Smooth muscle cell (in vitro differentiated cells): ENCODE data around the gene ADAT2. TPM values are rescaled to one million over a fixed set of nuclear protein-coding genes. Genes with fewer than 3 reads are reported as not detected.

ENCODE experiments used
- DNase-seq: peaks from one replicate; lab custom pipeline; 2025; ENCODE audit not compliant: unreplicated experiment; lab: John Stamatoyannopoulos, UW
- H2AFZ ChIP-seq: fragments of 200-600 bp; sonication (generic); 2 replicates; pipeline ENCODE4 v1.6.0; 2016; ENCODE audit warnings: antibody characterized with exemption, low read depth, mild to moderate bottlenecking
- H3F3A ChIP-seq: fragments of 200-600 bp; sonication (generic); 2 replicates; pipeline ENCODE4 v1.6.0; 2017; ENCODE audit warnings: antibody characterized with exemption, low read depth
- H3K27ac ChIP-seq: fragments of 200-600 bp; sonication (generic); 2 replicates; pipeline ENCODE4 v1.5.1; 2016; ENCODE audit warnings: low read depth, mild to moderate bottlenecking
- H3K27me3 ChIP-seq: fragments of 200-600 bp; sonication (generic); 2 replicates; pipeline ENCODE4 v1.6.1; 2016; ENCODE audit warnings: low read depth, mild to moderate bottlenecking
- H3K36me3 ChIP-seq: fragments of 200-600 bp; sonication (generic); 2 replicates; pipeline ENCODE4 v1.5.1; 2016; ENCODE audit warnings: low read depth
- H3K4me1 ChIP-seq: fragments of 200-600 bp; sonication (generic); 2 replicates; pipeline ENCODE4 v1.5.1; 2016; ENCODE audit warnings: low read depth
- H3K4me2 ChIP-seq: fragments of 200-600 bp; sonication (generic); 2 replicates; pipeline ENCODE4 v1.6.0; 2016; ENCODE audit warnings: mild to moderate bottlenecking
- H3K4me3 ChIP-seq: fragments of 200-600 bp; sonication (generic); 2 replicates; pipeline ENCODE4 v1.5.1; 2016; ENCODE audit warnings: mild to moderate bottlenecking
- H3K79me2 ChIP-seq: fragments of 200-600 bp; sonication (generic); 2 replicates; pipeline ENCODE4 v1.6.0; 2016; ENCODE audit warnings: low read depth, mild to moderate bottlenecking
- H3K9ac ChIP-seq: fragments of 200-600 bp; sonication (generic); 2 replicates; pipeline ENCODE4 v1.6.0; 2016; ENCODE audit warnings: low read depth
- H3K9me3 ChIP-seq: fragments of 200-600 bp; sonication (generic); replicated peaks from 2 replicates; pipeline ENCODE4 v1.5.1; 2016; ENCODE audit warnings: low read depth
- H4K20me1 ChIP-seq: fragments of 200-600 bp; sonication (generic); 2 replicates; pipeline ENCODE4 v1.6.0; 2016; ENCODE audit warnings: low read depth
- CTCF ChIP-seq: fragments of 200-600 bp; sonication (generic); IDR thresholded peaks from 2 replicates; pipeline ENCODE4 v1.5.1; 2017; ENCODE audit warnings: borderline replicate concordance, mild to moderate bottlenecking, antibody characterized with exemption; ENCODE audit not compliant: insufficient read depth, poor library complexity, severe bottlenecking
- WGBS: methylation state at CpG from one replicate; pipeline ENCODE4 v1.1.7; 2016; ENCODE audit warnings: low lambda C conversion rate; 5-methylcytosine and 5-hydroxymethylcytosine counted together
- polyA plus RNA-seq: library from polyadenylated mRNA; unstranded; fragments of >200 nt; fragmentation: Nextera tagmentation; extraction: Ambion mirVana; gene quantifications from 2 replicates; pipeline ENCODE4 v1.2.1, GENCODE V29; 2016
- total RNA-seq: library from RNA; depleted of rRNA; stranded (reverse); fragments of >200 nt; gene quantifications from 2 replicates; pipeline ENCODE4 v1.2.3, GENCODE V29; 2014

The ADAT2 gene
- total and polyA plus RNA-seq, 2 experiments from 2014 or later: 1.5 to 2.3 TPM

DNA sequence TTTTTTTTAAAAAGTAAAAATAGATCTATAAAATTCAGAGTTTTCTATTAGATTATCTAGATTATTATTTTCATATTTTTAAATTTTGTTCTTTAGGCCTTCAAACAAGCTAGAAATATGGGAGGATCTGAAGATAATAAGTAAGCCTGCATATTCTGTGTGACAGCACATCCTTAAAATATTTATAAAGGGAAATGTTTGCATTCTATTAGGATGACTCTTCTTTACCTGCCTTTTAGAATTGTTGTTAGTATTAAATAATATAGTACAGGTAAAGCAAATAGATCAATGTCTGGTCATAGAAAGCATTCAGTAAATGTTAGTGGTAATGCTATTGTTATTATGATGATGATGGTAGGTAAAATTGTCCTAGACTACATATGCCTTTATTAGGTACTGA is 17.5 kb upstream of the ADAT2 start:
- Histone ChIP-seq H3K9me3 (no peaks in the 10 kb centered on the region), H3F3A (no peaks in the 10 kb centered on the region), H3K9ac (no peak overlapping the region), H3K4me3 (no peak overlapping the region), H3K27ac (no peak overlapping the region), H3K36me3 (peaks cover 5% of the 10 kb centered on the region), H3K27me3 (no peaks in the 10 kb centered on the region), H2AFZ (no peak overlapping the region), H3K4me2 (no peak overlapping the region), H3K79me2 (no peaks in the 10 kb centered on the region), H3K4me1 (no peaks in the 10 kb centered on the region), H4K20me1 (no peaks in the 10 kb centered on the region)
- DNase-seq: no peak
- no peak for TF ChIP-seq CTCF

DNA sequence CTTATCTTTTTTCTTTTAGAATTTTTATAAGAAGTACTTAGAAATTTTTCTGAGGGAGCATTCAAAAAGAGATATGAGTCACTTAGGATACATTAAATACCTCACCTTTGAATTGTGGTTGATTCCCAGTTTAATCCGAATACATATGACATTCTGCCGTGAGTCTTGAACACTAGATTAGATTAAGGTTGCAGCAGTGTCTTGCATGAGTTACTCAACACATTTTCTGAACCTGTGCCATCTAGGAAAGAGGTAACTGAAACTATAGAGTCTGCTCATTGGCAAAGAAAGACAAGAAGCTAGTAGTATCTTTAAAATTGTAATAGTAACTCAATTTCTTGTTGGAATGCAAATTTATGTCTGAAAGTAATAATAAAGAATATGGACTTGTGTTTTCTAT is 15.1 kb upstream of the ADAT2 start:
- Histone ChIP-seq H3K4me3 (no peak overlapping the region), H4K20me1 (no peaks in the 10 kb centered on the region), H3K27ac (no peak overlapping the region), H3K36me3 (peaks cover 4% of the 10 kb centered on the region), H3K79me2 (no peaks in the 10 kb centered on the region), H3K27me3 (no peaks in the 10 kb centered on the region), H3F3A (no peaks in the 10 kb centered on the region), H3K9me3 (no peaks in the 10 kb centered on the region), H3K4me1 (no peaks in the 10 kb centered on the region), H3K4me2 (no peak overlapping the region), H2AFZ (no peak overlapping the region), H3K9ac (no peak overlapping the region)
- no peak for DNase-seq
- no peak for TF ChIP-seq CTCF
- 99% methylated on average over 2 of the region's 2 CpGs for WGBS

GRCh38 chr6:143457563-143458359 is 7.3 kb upstream of the ADAT2 start:
- H3K27me3 ChIP-seq: no peaks in the 10 kb centered on the region
- no peak overlapping the region for H3K4me3 ChIP-seq
- DNase-seq: no peak
- 64% methylated on average over 2 of the region's 2 CpGs for WGBS
- no peaks in the 10 kb centered on the region for H3K9me3 ChIP-seq
- no peak for TF ChIP-seq CTCF
- H3K9ac ChIP-seq: no peak overlapping the region
- peaks cover 14% of the 10 kb centered on the region for H4K20me1 ChIP-seq
- no peak overlapping the region for H3K27ac ChIP-seq
- H3F3A ChIP-seq: no peaks in the 10 kb centered on the region
- H3K36me3 ChIP-seq: no peaks in the 10 kb centered on the region
- peak overlapping the region; percentile 22 for H3K4me2 ChIP-seq
- no peak overlapping the region for H2AFZ ChIP-seq
- H3K79me2 ChIP-seq: peaks cover 7% of the 10 kb centered on the region
- H3K4me1 ChIP-seq: no peaks in the 10 kb centered on the region

DNA sequence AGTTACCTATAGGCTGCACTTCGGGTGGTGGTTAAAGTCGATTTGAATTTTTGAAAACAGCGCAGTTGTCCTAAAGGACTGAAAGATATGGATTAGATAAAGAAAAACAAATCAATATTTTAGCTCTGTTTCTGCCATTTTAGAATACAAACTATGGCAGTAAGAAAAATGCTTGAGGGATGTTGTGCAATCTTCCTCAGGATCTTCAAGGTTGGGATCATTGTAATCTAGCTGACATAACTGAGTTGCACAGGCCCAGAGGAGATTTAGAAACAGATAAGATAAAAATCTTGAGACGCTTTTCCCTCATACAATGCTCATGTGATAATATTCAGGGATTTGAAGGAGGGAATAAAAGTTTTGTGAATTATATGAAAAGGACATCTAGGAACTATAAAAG is 1.0 kb upstream of the ADAT2 start:
- Histone ChIP-seq H3K9ac (peak overlapping the region; percentile 81), H3K79me2 (peaks cover 18% of the 10 kb centered on the region), H3K27me3 (no peaks in the 10 kb centered on the region), H4K20me1 (peaks cover under 1% of the 10 kb centered on the region), H3K27ac (no peak overlapping the region), H3K9me3 (no peaks in the 10 kb centered on the region), H3K4me2 (peak overlapping the region; percentile 94), H3K4me1 (peaks cover 9% of the 10 kb centered on the region), H3K4me3 (peak overlapping the region; percentile 78), H3K36me3 (no peaks in the 10 kb centered on the region), H2AFZ (peak overlapping the region; percentile 88), H3F3A (no peaks in the 10 kb centered on the region)
- TF ChIP-seq CTCF: no peak
- DNase-seq: no peak
- 61% methylated on average over 4 of the region's 4 CpGs for WGBS
